ENCODE results near the gene ULK1.

The ULK1 gene

DNA sequence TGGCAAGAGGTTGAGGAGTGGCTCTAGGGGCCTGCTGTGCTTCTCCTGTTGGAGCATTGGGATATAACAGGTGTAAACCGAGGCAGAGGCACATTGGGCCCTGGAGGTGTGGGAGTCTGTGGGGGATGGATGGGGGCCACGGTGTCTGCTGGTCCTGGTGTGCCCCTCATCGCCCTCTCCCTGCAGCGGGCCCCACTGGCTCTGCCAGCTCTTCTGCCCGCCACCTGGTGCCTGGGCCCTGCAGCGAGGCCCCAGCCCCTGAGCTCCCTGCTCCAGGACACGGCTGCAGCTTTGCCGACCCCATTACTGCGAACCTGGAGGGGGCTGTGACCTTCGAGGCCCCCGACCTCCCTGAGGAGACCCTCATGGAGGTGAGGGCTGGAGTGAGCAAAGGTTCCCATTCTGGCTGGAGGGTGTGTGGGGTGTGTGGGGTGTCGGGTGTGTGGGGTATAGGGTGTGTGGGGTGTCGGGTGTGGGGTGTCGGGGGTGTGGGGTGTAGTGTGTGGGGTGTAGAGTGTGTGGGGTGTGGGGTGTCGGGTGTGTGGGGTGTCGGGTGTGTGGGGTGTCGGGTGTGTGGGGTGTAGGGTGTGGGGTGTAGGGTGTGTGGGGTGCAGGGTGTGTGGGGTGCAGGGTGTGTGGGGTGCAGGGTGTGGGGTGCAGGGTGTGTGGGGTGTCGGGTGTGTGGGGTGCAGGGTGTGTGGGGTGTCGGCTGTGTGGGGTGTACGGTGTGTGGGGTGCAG, 24.1 kb downstream of the ULK1 start:
- Histone ChIP-seq H3K9ac (no peak overlapping the region), H3K36me3 (peaks cover 88% of the 10 kb centered on the region), H3K27ac (no peak overlapping the region), H3K4me2 (no peak overlapping the region), H3K27me3 (no peaks in the 10 kb centered on the region), H3K4me3 (no peak overlapping the region), H3K9me3 (no peaks in the 10 kb centered on the region), H4K20me1 (peaks cover 85% of the 10 kb centered on the region), H3K4me1 (peaks cover 26% of the 10 kb centered on the region)
- no peak for TF ChIP-seq Cebpa-rat (IDR thresholded peaks at IDR 0.05)

DNA sequence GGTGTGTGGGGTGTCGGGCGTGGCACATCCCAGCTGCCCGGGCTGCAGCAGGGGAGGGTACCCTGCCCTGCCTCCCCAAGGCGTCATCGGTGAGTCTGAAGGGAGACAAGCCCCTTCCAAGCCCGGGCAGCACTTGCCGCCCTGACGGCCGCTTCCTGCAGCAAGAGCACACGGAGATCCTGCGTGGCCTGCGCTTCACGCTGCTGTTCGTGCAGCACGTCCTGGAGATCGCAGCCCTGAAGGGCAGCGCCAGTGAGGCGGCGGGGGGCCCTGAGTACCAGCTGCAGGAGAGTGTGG, 24.6 kb downstream of the ULK1 start:
- Histone ChIP-seq H3K4me1 (peaks cover 31% of the 10 kb centered on the region), H3K4me2 (no peak overlapping the region), H3K9ac (no peak overlapping the region), H3K4me3 (no peak overlapping the region), H3K9me3 (no peaks in the 10 kb centered on the region), H4K20me1 (peaks cover 85% of the 10 kb centered on the region), H3K27ac (no peak overlapping the region), H3K36me3 (peaks cover 83% of the 10 kb centered on the region), H3K27me3 (no peaks in the 10 kb centered on the region)
- TF ChIP-seq Cebpa-rat (IDR thresholded peaks at IDR 0.05): no peak

DNA sequence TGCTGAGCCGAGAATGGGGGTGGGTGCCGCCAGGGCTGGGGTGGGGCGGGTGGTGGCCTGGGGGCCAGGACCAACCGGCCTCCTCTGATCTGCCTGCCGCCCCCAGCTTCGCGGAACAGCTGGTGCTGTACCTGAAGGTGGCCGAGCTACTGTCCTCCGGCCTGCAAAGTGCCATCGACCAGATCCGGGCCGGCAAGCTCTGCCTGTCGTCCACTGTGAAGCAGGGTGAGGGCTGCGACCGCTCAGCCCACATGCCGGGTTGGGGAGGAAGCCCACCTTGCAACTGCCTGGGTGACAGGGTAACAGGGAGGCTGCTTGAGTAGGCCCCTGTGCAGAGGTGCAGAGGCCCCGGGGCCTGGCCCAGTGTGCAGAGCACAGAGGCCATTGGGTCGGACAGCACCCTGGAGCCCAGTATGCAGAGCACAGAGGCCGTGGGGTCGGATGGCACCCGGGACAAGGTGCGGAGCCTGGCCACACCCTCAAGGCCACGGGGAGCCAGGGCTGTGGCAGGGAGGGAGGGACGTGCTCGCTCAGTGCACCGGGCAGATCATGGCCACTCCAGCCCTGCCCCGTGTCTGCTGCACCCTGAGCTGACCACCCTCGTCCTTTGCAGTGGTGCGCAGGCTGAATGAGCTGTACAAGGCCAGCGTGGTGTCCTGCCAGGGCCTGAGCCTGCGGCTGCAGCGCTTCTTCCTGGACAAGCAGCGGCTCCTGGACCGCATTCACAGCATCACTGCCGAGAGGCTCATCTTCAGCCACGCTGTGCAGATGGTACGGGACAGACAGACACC, 25.1 kb downstream of the ULK1 start:
- no peak overlapping the region for H3K27ac ChIP-seq
- no peaks in the 10 kb centered on the region for H3K9me3 ChIP-seq
- H3K4me3 ChIP-seq: no peak overlapping the region
- TF ChIP-seq Cebpa-rat (IDR thresholded peaks at IDR 0.05): no peak
- no peak overlapping the region for H3K9ac ChIP-seq
- H3K4me1 ChIP-seq: peaks cover 36% of the 10 kb centered on the region
- H3K4me2 ChIP-seq: no peak overlapping the region
- H4K20me1 ChIP-seq: peaks cover 82% of the 10 kb centered on the region
- H3K36me3 ChIP-seq: peaks cover 77% of the 10 kb centered on the region
- no peaks in the 10 kb centered on the region for H3K27me3 ChIP-seq

DNA sequence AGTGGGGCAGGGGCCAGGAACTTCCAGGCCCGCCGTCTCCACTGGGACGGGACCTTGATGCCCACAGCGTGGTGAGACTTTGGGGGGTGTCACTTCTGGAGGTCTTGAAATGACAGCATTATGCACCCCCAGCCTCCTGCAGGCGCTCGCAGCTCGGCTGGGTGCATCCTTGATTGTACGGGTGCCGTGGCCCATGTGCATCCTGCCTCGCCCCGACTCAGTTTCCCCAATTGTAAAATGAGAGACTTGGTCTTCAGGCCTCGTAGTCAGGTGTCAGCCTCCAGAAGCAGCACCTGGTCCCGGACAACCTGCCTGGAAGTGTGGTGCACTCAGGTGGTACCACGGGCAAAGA, 25.7 kb downstream of the ULK1 start:
- no peaks in the 10 kb centered on the region for H3K9me3 ChIP-seq
- H3K4me3 ChIP-seq: no peak overlapping the region
- peaks cover 71% of the 10 kb centered on the region for H3K36me3 ChIP-seq
- peaks cover 76% of the 10 kb centered on the region for H4K20me1 ChIP-seq
- peaks cover 42% of the 10 kb centered on the region for H3K4me1 ChIP-seq
- no peak overlapping the region for H3K9ac ChIP-seq
- H3K4me2 ChIP-seq: no peak overlapping the region
- H3K27ac ChIP-seq: no peak overlapping the region
- no peaks in the 10 kb centered on the region for H3K27me3 ChIP-seq
- TF ChIP-seq Cebpa-rat (IDR thresholded peaks at IDR 0.05): no peak

DNA sequence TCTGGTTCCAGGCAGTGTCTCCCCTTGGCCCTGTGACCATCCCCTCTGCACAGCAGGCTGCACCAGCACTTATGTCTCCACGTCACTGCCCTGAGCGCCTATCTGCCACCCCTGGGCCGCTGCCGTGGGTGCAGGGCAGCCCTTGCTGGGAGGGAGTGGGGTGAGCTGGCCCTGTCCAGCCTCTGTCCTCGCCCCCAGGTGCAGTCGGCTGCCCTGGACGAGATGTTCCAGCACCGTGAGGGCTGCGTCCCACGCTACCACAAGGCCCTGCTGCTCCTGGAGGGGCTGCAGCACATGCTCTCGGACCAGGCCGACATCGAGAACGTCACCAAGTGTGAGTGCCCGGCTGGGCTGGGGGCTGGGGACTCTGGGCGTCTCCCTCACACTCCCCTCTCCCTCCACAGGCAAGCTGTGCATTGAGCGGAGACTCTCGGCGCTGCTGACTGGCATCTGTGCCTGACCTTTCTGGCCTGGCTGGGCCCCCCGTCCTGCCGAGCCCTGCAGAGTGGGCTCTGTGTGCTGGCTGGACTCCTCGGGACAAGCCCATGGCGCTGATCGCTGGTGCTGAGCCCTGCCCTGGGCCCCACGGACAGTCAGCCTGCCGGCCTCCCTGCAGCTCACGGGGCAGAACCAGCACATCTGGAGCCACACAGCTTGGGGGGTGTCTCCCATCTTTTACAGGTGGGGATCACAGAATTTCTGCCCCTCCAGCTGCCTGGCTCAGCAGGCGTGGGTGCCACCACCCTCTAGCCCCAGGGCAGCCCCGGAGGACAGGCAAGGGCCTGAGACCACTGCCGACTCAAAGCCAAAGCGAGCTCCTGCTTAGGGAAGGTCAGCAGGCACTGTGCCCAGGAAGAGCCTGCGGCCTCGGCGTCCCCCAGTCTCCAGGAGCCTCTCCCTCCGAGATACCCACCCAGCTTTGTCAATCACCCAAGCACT, 26.7 kb downstream of the ULK1 start:
- H3K4me2 ChIP-seq: peak overlapping the region; percentile 91; the same call in 1 of the 2 replicates

DNA sequence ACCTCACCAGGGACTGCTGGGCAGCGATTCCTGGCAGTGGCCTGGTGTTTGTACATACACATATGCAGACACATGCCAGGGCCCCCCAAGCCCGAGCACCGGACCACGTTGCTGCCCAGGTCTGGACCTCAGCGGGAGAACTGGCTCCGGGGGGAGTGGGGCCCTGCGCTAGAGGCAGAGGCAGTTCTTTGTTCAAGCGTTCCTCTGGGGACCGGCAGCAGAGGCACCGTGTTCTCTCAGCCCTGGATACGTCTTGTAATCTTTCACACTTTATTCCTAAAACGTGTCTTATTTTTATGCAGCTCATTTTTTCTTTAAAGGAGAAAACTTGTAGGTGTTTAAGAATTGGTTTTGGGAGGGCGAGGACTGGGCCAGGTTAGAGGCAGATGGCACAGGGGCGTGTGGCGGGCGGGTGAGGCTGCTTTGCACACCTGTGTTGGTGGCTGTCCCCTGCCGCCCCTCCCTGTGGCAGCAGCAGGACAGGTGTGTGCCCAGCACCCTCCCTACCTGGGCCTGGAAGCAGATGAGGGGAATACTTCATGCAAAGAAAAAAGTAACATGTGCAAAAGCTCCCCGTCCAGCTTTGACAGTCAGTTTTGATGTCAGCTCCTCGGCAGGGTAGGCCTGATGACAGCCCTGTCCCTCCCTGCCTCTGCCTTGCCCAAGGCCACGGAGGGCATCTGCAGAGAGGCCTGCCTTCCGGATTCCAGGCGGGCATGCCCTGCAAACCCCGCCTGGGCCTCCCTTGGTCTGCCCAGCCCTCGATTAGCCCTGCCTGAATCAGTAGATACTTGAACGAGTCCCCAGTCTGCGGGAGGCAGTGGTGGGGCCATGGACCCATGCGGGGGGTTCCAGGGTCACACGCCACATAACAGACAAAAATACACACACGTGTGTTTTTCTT, 27.7 kb downstream of the ULK1 start:
- Histone ChIP-seq H3K36me3 (peaks cover 55% of the 10 kb centered on the region), H3K9ac (0 out of 2 replicates have a peak overlapping the region, but pooled peaks have one; percentile 15), H3K27ac (peak overlapping the region; percentile 35; the same call in 1 of the 2 replicates), H3K9me3 (no peaks in the 10 kb centered on the region; the same call in none of the 2 replicates), H3K4me2 (peak overlapping the region; percentile 91), H3K4me1 (peaks cover 45% of the 10 kb centered on the region), H3K27me3 (no peaks in the 10 kb centered on the region), H4K20me1 (peaks cover 60% of the 10 kb centered on the region), H3K4me3 (no peak overlapping the region)
- TF ChIP-seq Cebpa-rat (IDR thresholded peaks at IDR 0.05): no peak

More for the DNA sequence above, 26.7 kb downstream of the ULK1 start:
- no peaks in the 10 kb centered on the region for H3K27me3 ChIP-seq
- H3K36me3 ChIP-seq: peaks cover 61% of the 10 kb centered on the region
- TF ChIP-seq Cebpa-rat (IDR thresholded peaks at IDR 0.05): no peak
- peaks cover 45% of the 10 kb centered on the region for H3K4me1 ChIP-seq
- no peak overlapping the region for H3K9ac ChIP-seq
- H3K4me3 ChIP-seq: no peak overlapping the region
- H3K27ac ChIP-seq: 0 out of 2 replicates have a peak overlapping the region, but pooled peaks have one; percentile 35
- peaks cover 66% of the 10 kb centered on the region for H4K20me1 ChIP-seq
- no peaks in the 10 kb centered on the region; the same call in 1 of the 2 replicates for H3K9me3 ChIP-seq

DNA sequence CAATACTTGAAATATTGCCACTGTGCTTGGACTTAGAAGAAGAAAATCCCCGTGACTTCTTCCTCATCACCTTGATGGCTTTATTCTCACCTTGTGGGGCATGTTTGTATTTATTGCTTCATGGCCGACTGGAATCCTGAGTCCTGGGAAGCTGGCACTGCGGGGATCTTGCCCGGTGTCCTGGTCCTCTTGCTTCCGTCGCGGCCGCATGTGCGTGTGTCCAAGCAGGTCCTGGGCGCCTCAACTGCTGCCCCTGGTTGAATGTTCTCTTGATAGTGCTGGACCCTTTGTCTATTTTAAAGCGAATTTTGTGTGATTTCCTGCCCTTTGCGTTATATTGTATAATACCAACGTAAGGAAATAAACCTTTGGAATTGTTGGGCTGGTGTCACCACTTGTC, 28.4 kb downstream of the ULK1 start:
- H3K9me3 ChIP-seq: no peaks in the 10 kb centered on the region; the same call in none of the 2 replicates
- peaks cover 51% of the 10 kb centered on the region for H3K4me1 ChIP-seq
- peak overlapping the region; percentile 91 for H3K4me2 ChIP-seq
- 0 out of 2 replicates have a peak overlapping the region, but pooled peaks have one; percentile 11 for H3K4me3 ChIP-seq
- peaks cover 54% of the 10 kb centered on the region for H4K20me1 ChIP-seq
- peaks cover 49% of the 10 kb centered on the region for H3K36me3 ChIP-seq
- H3K9ac ChIP-seq: peak overlapping the region; percentile 54
- TF ChIP-seq Cebpa-rat (IDR thresholded peaks at IDR 0.05): no peak
- H3K27ac ChIP-seq: peak overlapping the region; percentile 82
- H3K27me3 ChIP-seq: no peaks in the 10 kb centered on the region

DNA sequence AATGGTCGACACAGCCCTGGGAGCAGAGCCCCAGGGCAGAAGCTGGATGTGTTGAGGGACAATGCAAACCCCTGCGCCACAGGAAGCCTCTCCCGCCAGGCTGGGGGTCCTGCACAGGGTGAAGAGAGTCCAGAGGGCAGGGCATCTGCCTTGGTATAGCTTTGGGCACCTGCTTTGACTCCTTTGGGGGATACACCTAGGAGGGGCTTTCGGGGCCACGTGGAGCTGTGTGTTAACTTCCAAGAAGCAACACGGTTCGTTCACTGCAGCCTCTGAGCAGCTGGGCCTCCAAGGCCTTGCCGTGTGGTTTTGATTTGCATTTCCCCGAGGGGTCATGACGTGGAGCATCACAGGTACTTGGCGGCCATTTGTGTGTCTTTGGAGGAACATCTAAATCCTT, 28.8 kb downstream of the ULK1 start:
- H3K4me3 ChIP-seq: 0 out of 2 replicates have a peak overlapping the region, but pooled peaks have one; percentile 11
- peaks cover 44% of the 10 kb centered on the region for H3K36me3 ChIP-seq
- H3K4me2 ChIP-seq: peak overlapping the region; percentile 91
- no peaks in the 10 kb centered on the region; the same call in none of the 2 replicates for H3K9me3 ChIP-seq
- peak overlapping the region; percentile 54 for H3K9ac ChIP-seq
- peaks cover 49% of the 10 kb centered on the region for H4K20me1 ChIP-seq
- H3K27ac ChIP-seq: peak overlapping the region; percentile 82
- TF ChIP-seq Cebpa-rat (IDR thresholded peaks at IDR 0.05): no peak
- peaks cover 56% of the 10 kb centered on the region for H3K4me1 ChIP-seq
- H3K27me3 ChIP-seq: no peaks in the 10 kb centered on the region

All from BLaER1 (cell line).